ENCODE data around the gene TNFRSF6B.

The TNFRSF6B gene

GRCh38 chr20:63653041-63653973, 43.1 kb upstream of the TNFRSF6B start, which contains the start of gene STMN3:
Gene STMN3 (minus strand): TSS chr20:63653424. CDS start chr20:63653345, 79 bp downstream.
- Histone ChIP-seq H3K27me3 (no peaks in the 10 kb centered on the region), H3K9me3 (no peaks in the 10 kb centered on the region), H3K4me1 (peaks cover 6% of the 10 kb centered on the region), H3K36me3 (peaks cover 13% of the 10 kb centered on the region), H3K4me3 (ENCODE audit: low read depth, low read length) (peak within 1 kb of the TSS; percentile 75)
- peak; percentile 96 for DNase-seq
- no peak for TF ChIP-seq CTCF (IDR thresholded peaks at IDR 0.05; ENCODE audit: low read depth, low read length)

- no peak for DNase-seq
- peak overlapping the region; percentile 57 for H3K4me3 ChIP-seq (ENCODE audit: low read depth, low read length)
- H3K36me3 ChIP-seq = 0 out of 2 replicates have a peak, but pooled peaks cover 5% of the 10 kb centered on the region
- H3K27me3 ChIP-seq = no peaks in the 10 kb centered on the region
- TF ChIP-seq CTCF (IDR thresholded peaks at IDR 0.05; ENCODE audit: low read depth, low read length) = no peak
- no peaks in the 10 kb centered on the region for H3K9me3 ChIP-seq
- peaks cover 6% of the 10 kb centered on the region for H3K4me1 ChIP-seq
Measured at GRCh38 chr20:63653974-63654668, 42.3 kb upstream of the TNFRSF6B start.

- TF ChIP-seq CTCF (IDR thresholded peaks at IDR 0.05; ENCODE audit: low read depth, low read length) = no peak
- Histone ChIP-seq H3K4me1 (peaks cover 6% of the 10 kb centered on the region), H3K27me3 (no peaks in the 10 kb centered on the region), H3K9me3 (no peaks in the 10 kb centered on the region), H3K4me3 (ENCODE audit: low read depth, low read length) (no peak overlapping the region), H3K36me3 (0 out of 2 replicates have a peak, but pooled peaks cover 3% of the 10 kb centered on the region)
- no peak for DNase-seq
Measured at GRCh38 chr20:63655249-63655648, 41.2 kb upstream of the TNFRSF6B start.

- H3K27me3 ChIP-seq = no peaks in the 10 kb centered on the region
- H3K9me3 ChIP-seq = no peaks in the 10 kb centered on the region
- H3K4me1 ChIP-seq = peaks cover 6% of the 10 kb centered on the region
- H3K4me3 ChIP-seq (ENCODE audit: low read depth, low read length) = no peak overlapping the region
- no peak for TF ChIP-seq CTCF (IDR thresholded peaks at IDR 0.05; ENCODE audit: low read depth, low read length)
- H3K36me3 ChIP-seq = peaks cover 9% of the 10 kb centered on the region; the same call in 1 of the 2 replicates
- DNase-seq = no peak
Measured at GRCh38 chr20:63656451-63656850, 40.0 kb upstream of the TNFRSF6B start.

- DNase-seq = no peak
- Histone ChIP-seq H3K36me3 (peaks cover 18% of the 10 kb centered on the region), H3K4me3 (ENCODE audit: low read depth, low read length) (peak overlapping the region; percentile 97), H3K27me3 (no peaks in the 10 kb centered on the region), H3K4me1 (peaks cover 6% of the 10 kb centered on the region), H3K9me3 (no peaks in the 10 kb centered on the region)
- no peak for TF ChIP-seq CTCF (IDR thresholded peaks at IDR 0.05; ENCODE audit: low read depth, low read length)
Measured at GRCh38 chr20:63657260-63657936, 39.1 kb upstream of the TNFRSF6B start.

Data from BE2C (cell line).